ENCODE results near the gene ADORA3. TPM values are rescaled to one million over a fixed set of nuclear protein-coding genes. Genes with fewer than 3 reads are reported as not detected.

Gene ADORA3
- total and polyA plus RNA-seq, 2 donors (not counting 3 experiments of a cell fraction or from before 2014, with no cell fraction given): 0.31 TPM; not detected in 1

GRCh38 chr1:111452581-111452980, 50.9 kb downstream of the ADORA3 start:
- intact Hi-C loops (cut with micrococcal nuclease): no loop called here
- no peak for DNase-seq (ENCODE audit: low read depth, low spot score)
- Histone ChIP-seq H3K36me3 (ENCODE audit: control insufficient read depth in 2 of 2, extremely low read depth in 1 of 2, insufficient read depth in 2 of 2, low read length in 2 of 2) (peaks cover 0 to 24% of the 10 kb centered on the region in 2 experiments), H4K20me1 (replicated peaks; ENCODE audit: control insufficient read depth, extremely low read depth, insufficient read depth, low read length) (peaks cover 4% of the 10 kb centered on the region), H3K27ac (ENCODE audit: insufficient read depth, low read depth, low read length) (no peak overlapping the region), H3K27me3 (ENCODE audit: control insufficient read depth in 2 of 2, insufficient read depth in 2 of 2, low read length in 2 of 2) (no peaks in the 10 kb centered on the region), H3K4me3 (replicated peaks in 1 of 3; ENCODE audit: insufficient read depth in 1 of 3, low read depth in 1 of 3, low read length in 3 of 3) (no peak overlapping the region), H3K9me1 (replicated peaks; ENCODE audit: control insufficient read depth, extremely low read depth, insufficient read depth, low read length) (no peaks in the 10 kb centered on the region), H3K9ac (replicated peaks; ENCODE audit: extremely low read depth, insufficient read depth, low read length) (no peak overlapping the region), H3K9me3 (replicated peaks; ENCODE audit: control insufficient read depth, insufficient read depth, low read length) (no peaks in the 10 kb centered on the region), H3K4me1 (ENCODE audit: control insufficient read depth, extremely low read depth, insufficient read depth, low read length) (peaks cover 15% of the 10 kb centered on the region), H3K4me2 (ENCODE audit: insufficient read depth, low read length) (no peak overlapping the region), H3K79me2 (ENCODE audit: control insufficient read depth, insufficient read depth, low read length) (peaks cover 75% of the 10 kb centered on the region), H2AFZ (ENCODE audit: low read depth, low read length) (no peak overlapping the region)
- FAIRE-seq: no peak
- TF ChIP-seq POLR2A (IDR thresholded peaks at IDR 0.05; ENCODE audit: low read depth, low read length) (no peak), EZH2 (IDR thresholded peaks at IDR 0.05; ENCODE audit: borderline replicate concordance, low read depth, low read length, severe bottlenecking) (no peak), MYC (IDR thresholded peaks at IDR 0.05; ENCODE audit: low read depth, low read length) (no peak), CTCF (IDR thresholded peaks at IDR 0.05; ENCODE audit: extremely low read depth in 1 of 2, insufficient read depth in 1 of 2, low read depth in 1 of 2, low read length in 2 of 2) (no peak), POLR2AphosphoS5 (IDR thresholded peaks at IDR 0.05; ENCODE audit: insufficient read depth, low read depth, low read length) (no peak), FOS (IDR thresholded peaks at IDR 0.05; ENCODE audit: borderline replicate concordance, insufficient read depth, low read length) (no peak), GATA2 (IDR thresholded peaks at IDR 0.05; ENCODE audit: insufficient read depth, insufficient read length, low read depth, low read length) (no peak), JUN (IDR thresholded peaks at IDR 0.05; ENCODE audit: borderline replicate concordance, insufficient read depth, insufficient read length, low read depth) (no peak)
- POLR2A ChIA-PET: interaction anchor here (0.6 to 1.8 kb wide), 2 partner anchors 10 to 633 kb away, joined by 3 to 4 read pairs; no protein-coding TSS in a partner anchor
- dilution Hi-C loops (cut with MboI; ENCODE audit: extremely low pct_ligation_motif_present, low sequenced_read_pairs): no loop called here
- no TSS peak for BruUV-seq (replicated peaks)
- CTCF ChIA-PET: interaction anchor here (0.7 to 1.4 kb wide), 3 partner anchors 10 to 55 kb away, joined by 3 to 4 read pairs (median 3); no protein-coding TSS in a partner anchor
